ENCODE measurements around the gene MMP2.

The MMP2 gene

DNA sequence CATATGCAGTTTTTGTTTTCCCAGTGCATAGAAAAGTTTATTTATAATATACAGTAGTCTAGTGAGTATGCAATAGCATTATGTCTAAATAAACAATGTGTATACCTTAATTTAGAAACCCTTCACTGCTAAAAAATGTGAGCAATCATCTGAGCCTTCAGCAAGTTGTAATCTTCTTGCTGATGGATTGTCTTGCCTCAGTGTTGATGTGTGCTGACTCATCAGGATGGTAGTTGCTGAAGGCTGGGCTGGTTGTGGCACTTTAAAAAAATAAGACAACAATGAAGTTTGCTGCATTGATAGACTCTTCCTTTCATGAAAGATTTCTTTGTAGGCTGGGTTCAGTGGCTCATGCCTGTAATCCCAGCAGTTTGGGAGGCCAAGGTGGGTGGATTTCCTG is 73.6 kb downstream of the MMP2 start:
- TF ChIP-seq, protein P1, sequence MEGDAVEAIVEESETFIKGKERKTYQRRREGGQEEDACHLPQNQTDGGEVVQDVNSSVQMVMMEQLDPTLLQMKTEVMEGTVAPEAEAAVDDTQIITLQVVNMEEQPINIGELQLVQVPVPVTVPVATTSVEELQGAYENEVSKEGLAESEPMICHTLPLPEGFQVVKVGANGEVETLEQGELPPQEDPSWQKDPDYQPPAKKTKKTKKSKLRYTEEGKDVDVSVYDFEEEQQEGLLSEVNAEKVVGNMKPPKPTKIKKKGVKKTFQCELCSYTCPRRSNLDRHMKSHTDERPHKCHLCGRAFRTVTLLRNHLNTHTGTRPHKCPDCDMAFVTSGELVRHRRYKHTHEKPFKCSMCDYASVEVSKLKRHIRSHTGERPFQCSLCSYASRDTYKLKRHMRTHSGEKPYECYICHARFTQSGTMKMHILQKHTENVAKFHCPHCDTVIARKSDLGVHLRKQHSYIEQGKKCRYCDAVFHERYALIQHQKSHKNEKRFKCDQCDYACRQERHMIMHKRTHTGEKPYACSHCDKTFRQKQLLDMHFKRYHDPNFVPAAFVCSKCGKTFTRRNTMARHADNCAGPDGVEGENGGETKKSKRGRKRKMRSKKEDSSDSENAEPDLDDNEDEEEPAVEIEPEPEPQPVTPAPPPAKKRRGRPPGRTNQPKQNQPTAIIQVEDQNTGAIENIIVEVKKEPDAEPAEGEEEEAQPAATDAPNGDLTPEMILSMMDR (IDR thresholded peaks at IDR 0.05; ENCODE audit: borderline replicate concordance, control extremely low read depth, extremely low read depth, insufficient read depth, missing control alignments): no peak
- DNase-seq (ENCODE audit: low spot score): no peak
- in situ Hi-C loops (cut with MboI; ENCODE audit: low sequenced_read_pairs, unreplicated experiment): no loop called here

DNA sequence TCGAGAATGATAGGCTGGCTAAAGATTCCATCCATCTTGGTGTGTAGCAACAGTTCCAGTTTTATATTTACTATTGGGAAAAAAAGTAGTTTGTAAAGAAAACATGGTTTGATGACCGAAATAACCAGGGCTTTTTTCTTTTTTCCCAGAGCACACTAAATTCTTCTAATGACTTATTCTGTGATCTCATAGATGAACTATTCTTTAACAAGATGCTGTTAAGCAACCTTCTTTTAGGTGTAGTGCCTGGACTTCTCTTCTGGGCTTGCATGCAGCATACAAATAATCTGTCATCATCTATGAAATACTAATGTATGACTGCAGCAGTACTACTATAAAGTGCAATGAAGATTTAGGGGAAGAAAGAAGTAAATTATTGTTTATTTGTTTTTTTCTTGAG is 76.4 kb downstream of the MMP2 start:
- in situ Hi-C loops (cut with MboI; ENCODE audit: low sequenced_read_pairs, unreplicated experiment): no loop called here
- TF ChIP-seq, protein P1 (IDR thresholded peaks at IDR 0.05; ENCODE audit: borderline replicate concordance, control extremely low read depth, extremely low read depth, insufficient read depth, missing control alignments): no peak
- DNase-seq (ENCODE audit: low spot score): no peak

Data from GM13976 (cell line).